GM23338 (cell line): Measurements from ENCODE around the gene PACS1.

Source experiments
- CTCF ChIP-seq, 2 experiments: fragments of 200-600 bp in 1 of 2; sonication (generic) in 1 of 2; conservative IDR thresholded peaks; 2 replicates each; pipeline versions ENCODE4 v1.5.1 to v1.6.1; 2016 to 2017; ENCODE audit warnings: antibody characterized with exemption in 2 of 2, low read depth in 2 of 2, mild to moderate bottlenecking in 2 of 2, moderate library complexity in 1 of 2
- EZH2 ChIP-seq: fragments of 200-600 bp; sonication (generic); IDR thresholded peaks from one replicate; pipeline ENCODE4 v1.8.0; 2017; ENCODE audit warnings: antibody characterized with exemption, mild to moderate bottlenecking, low read depth; ENCODE audit not compliant: unreplicated experiment
- EZH2phosphoT487 ChIP-seq: fragments of 200-600 bp; sonication (generic); IDR thresholded peaks from one replicate; pipeline ENCODE4 v1.8.1; 2018; ENCODE audit warnings: antibody characterized with exemption; ENCODE audit not compliant: unreplicated experiment
- JUNB ChIP-seq: IDR thresholded peaks from one replicate; pipeline ENCODE4 v1.6.1; 2016; ENCODE audit warnings: antibody characterized with exemption; ENCODE audit not compliant: unreplicated experiment
- NANOG ChIP-seq: IDR thresholded peaks from 2 replicates; pipeline ENCODE4 v1.6.1; 2016; ENCODE audit warnings: antibody characterized with exemption, borderline replicate concordance
- POLR2AphosphoS5 ChIP-seq: IDR thresholded peaks from 2 replicates; pipeline ENCODE4 v1.6.1; 2016; ENCODE audit warnings: antibody characterized with exemption, low read depth
- REST ChIP-seq: IDR thresholded peaks from one replicate; pipeline ENCODE4 v1.6.1; 2018; ENCODE audit warnings: antibody characterized with exemption; ENCODE audit not compliant: unreplicated experiment

GRCh38 chr11:66051766-66052663 lies 18.1 kb upstream of the PACS1 start, which contains the start of gene SF3B2:
- no peak for TF ChIP-seq EZH2
- no peak for TF ChIP-seq CTCF (conservative IDR thresholded peaks at IDR 0.05; ENCODE audit: low read depth in 2 of 2)
- no peak for TF ChIP-seq REST
- TF ChIP-seq JUNB: no peak
- TF ChIP-seq POLR2AphosphoS5: peak; percentile 73
- no peak for TF ChIP-seq EZH2phosphoT487
- TF ChIP-seq NANOG: no peak
